ENCODE data around the gene CCDC27. TPM values are rescaled to one million over a fixed set of nuclear protein-coding genes. Genes with fewer than 3 reads are reported as not detected.

Gene CCDC27
- total and polyA plus RNA-seq, 3 experiments from 2014 or later = not detected

GRCh38 chr1:3775490-3776230 is 23.4 kb downstream of the CCDC27 start:
- H3K36me3 Mint-ChIP-seq = peaks cover 7 to 22% (median 8%) of the 10 kb centered on the region in 3 donors
- peak overlapping the region in 1 of 7 donors; percentile 71 for H3K4me3 Mint-ChIP-seq
- CTCF ChIA-PET = interaction anchor here (0.6 to 2.0 kb wide), 11 partner anchors 9 to 323 kb away, joined by 3 to 8 read pairs (median 3); no protein-coding TSS in a partner anchor
- H3K9me3 ChIP-seq (ENCODE audit: low read length) = no peaks in the 10 kb centered on the region
- DNase-seq = peak; percentile 24 to 64 (median 28)
- peaks cover 12% of the 10 kb centered on the region for H3K4me1 ChIP-seq (ENCODE audit: insufficient read depth, low read length)
- H3K27me3 ChIP-seq (ENCODE audit: insufficient read depth, low read length, poor library complexity, severe bottlenecking) = no peaks in the 10 kb centered on the region
- H3K4me3 ChIP-seq (ENCODE audit: low read length) = no peak overlapping the region
- no peaks in the 10 kb centered on the region for H3K27me3 Mint-ChIP-seq
- POLR2A ChIA-PET = interaction anchor here (0.6 kb wide), 1 partner anchor 8 kb away, joined by 3 read pairs; no protein-coding TSS in a partner anchor
- peak overlapping the region in 1 of 8 donors; percentile 83 for H3K27ac Mint-ChIP-seq
- no peaks in the 10 kb centered on the region for H3K36me3 ChIP-seq (ENCODE audit: insufficient read depth, low read length)
- no peaks in the 10 kb centered on the region for H3K9me3 Mint-ChIP-seq
- H3K4me1 Mint-ChIP-seq = peaks cover 0 to 22% (median 7%) of the 10 kb centered on the region in 3 donors
- H3K27ac ChIP-seq (ENCODE audit: low read depth, low read length) = peak overlapping the region; percentile 61

GRCh38 chr1:3776231-3776961 is 24.1 kb downstream of the CCDC27 start:
- no peaks in the 10 kb centered on the region for H3K9me3 ChIP-seq (ENCODE audit: low read length)
- peak overlapping the region; percentile 61 for H3K27ac ChIP-seq (ENCODE audit: low read depth, low read length)
- Mint-ChIP-seq H3K36me3 (peaks cover 7 to 29% (median 8%) of the 10 kb centered on the region in 3 donors), H3K9me3 (no peaks in the 10 kb centered on the region), H3K4me1 (peaks cover 0 to 20% (median 7%) of the 10 kb centered on the region in 3 donors), H3K4me3 (peak overlapping the region in 2 of 7 donors; percentile 13 to 71), H3K27ac (peak overlapping the region in 2 of 8 donors; percentile 33 to 36), H3K27me3 (no peaks in the 10 kb centered on the region)
- ChIA-PET POLR2A (no interaction called here), CTCF (interaction anchor here (0.6 to 2.0 kb wide), 10 partner anchors 8 to 323 kb away, joined by 3 to 8 read pairs (median 4); no protein-coding TSS in a partner anchor)
- peaks cover 6% of the 10 kb centered on the region for H3K4me1 ChIP-seq (ENCODE audit: insufficient read depth, low read length)
- H3K36me3 ChIP-seq (ENCODE audit: insufficient read depth, low read length) = peaks cover under 1% of the 10 kb centered on the region
- DNase-seq = peak in 1 of 5 donors; percentile 39
- no peak overlapping the region for H3K4me3 ChIP-seq (ENCODE audit: low read length)
- no peaks in the 10 kb centered on the region for H3K27me3 ChIP-seq (ENCODE audit: insufficient read depth, low read length, poor library complexity, severe bottlenecking)

GRCh38 chr1:3777078-3777547 is 24.9 kb downstream of the CCDC27 start:
- H3K4me3 ChIP-seq (ENCODE audit: low read length) = no peak overlapping the region
- no peaks in the 10 kb centered on the region for H3K9me3 Mint-ChIP-seq
- peaks cover 8% of the 10 kb centered on the region for H3K36me3 ChIP-seq (ENCODE audit: insufficient read depth, low read length)
- peaks cover 7 to 36% (median 10%) of the 10 kb centered on the region in 3 donors for H3K36me3 Mint-ChIP-seq
- no peaks in the 10 kb centered on the region for H3K27me3 Mint-ChIP-seq
- H3K27ac Mint-ChIP-seq = peak overlapping the region in 3 of 8 donors; percentile 36 to 92 (median 75)
- no peaks in the 10 kb centered on the region for H3K4me1 ChIP-seq (ENCODE audit: insufficient read depth, low read length)
- no peaks in the 10 kb centered on the region for H3K9me3 ChIP-seq (ENCODE audit: low read length)
- CTCF ChIA-PET = no interaction called here
- DNase-seq = peak in 1 of 5 donors; percentile 30
- no peak overlapping the region for H3K4me3 Mint-ChIP-seq
- POLR2A ChIA-PET = no interaction called here
- peak overlapping the region; percentile 61 for H3K27ac ChIP-seq (ENCODE audit: low read depth, low read length)
- no peaks in the 10 kb centered on the region for H3K27me3 ChIP-seq (ENCODE audit: insufficient read depth, low read length, poor library complexity, severe bottlenecking)
- H3K4me1 Mint-ChIP-seq = peaks cover 0 to 14% (median 5%) of the 10 kb centered on the region in 3 donors

GRCh38 chr1:3777647-3778589 is 25.7 kb downstream of the CCDC27 start:
- peak in 1 of 5 donors; percentile 43 for DNase-seq
- peaks cover 7 to 44% (median 10%) of the 10 kb centered on the region in 3 donors for H3K36me3 Mint-ChIP-seq
- no peak overlapping the region for H3K27ac Mint-ChIP-seq
- no peaks in the 10 kb centered on the region for H3K9me3 ChIP-seq (ENCODE audit: low read length)
- H3K4me3 ChIP-seq (ENCODE audit: low read length) = no peak overlapping the region
- peaks cover 0 to 13% (median 5%) of the 10 kb centered on the region in 3 donors for H3K4me1 Mint-ChIP-seq
- no peak overlapping the region for H3K4me3 Mint-ChIP-seq
- peaks cover 15% of the 10 kb centered on the region for H3K36me3 ChIP-seq (ENCODE audit: insufficient read depth, low read length)
- POLR2A ChIA-PET = no interaction called here
- CTCF ChIA-PET = no interaction called here
- H3K27me3 Mint-ChIP-seq = no peaks in the 10 kb centered on the region
- H3K9me3 Mint-ChIP-seq = no peaks in the 10 kb centered on the region
- H3K27ac ChIP-seq (ENCODE audit: low read depth, low read length) = no peak overlapping the region
- no peaks in the 10 kb centered on the region for H3K27me3 ChIP-seq (ENCODE audit: insufficient read depth, low read length, poor library complexity, severe bottlenecking)
- no peaks in the 10 kb centered on the region for H3K4me1 ChIP-seq (ENCODE audit: insufficient read depth, low read length)

- Histone ChIP-seq H3K36me3 (ENCODE audit: insufficient read depth, low read length) (peaks cover 18% of the 10 kb centered on the region), H3K4me3 (ENCODE audit: low read length) (no peak overlapping the region), H3K27ac (ENCODE audit: low read depth, low read length) (no peak overlapping the region), H3K27me3 (ENCODE audit: insufficient read depth, low read length, poor library complexity, severe bottlenecking) (no peaks in the 10 kb centered on the region), H3K4me1 (ENCODE audit: insufficient read depth, low read length) (no peaks in the 10 kb centered on the region), H3K9me3 (ENCODE audit: low read length) (no peaks in the 10 kb centered on the region)
- no peak for DNase-seq
- Mint-ChIP-seq H3K4me1 (peaks cover 0 to 8% (median 3%) of the 10 kb centered on the region in 3 donors), H3K27me3 (no peaks in the 10 kb centered on the region), H3K9me3 (no peaks in the 10 kb centered on the region), H3K4me3 (no peak overlapping the region), H3K27ac (no peak overlapping the region), H3K36me3 (peaks cover 7 to 51% (median 10%) of the 10 kb centered on the region in 3 donors)
- CTCF ChIA-PET = no interaction called here
- POLR2A ChIA-PET = no interaction called here
Measured at GRCh38 chr1:3778590-3779264, 26.5 kb downstream of the CCDC27 start.

- peaks cover 7 to 58% (median 10%) of the 10 kb centered on the region in 3 donors for H3K36me3 Mint-ChIP-seq
- Histone ChIP-seq H3K36me3 (ENCODE audit: insufficient read depth, low read length) (peaks cover 24% of the 10 kb centered on the region), H3K27me3 (ENCODE audit: insufficient read depth, low read length, poor library complexity, severe bottlenecking) (no peaks in the 10 kb centered on the region), H3K4me3 (ENCODE audit: low read length) (no peak overlapping the region), H3K9me3 (ENCODE audit: low read length) (no peaks in the 10 kb centered on the region), H3K27ac (ENCODE audit: low read depth, low read length) (no peak overlapping the region), H3K4me1 (ENCODE audit: insufficient read depth, low read length) (no peaks in the 10 kb centered on the region)
- H3K4me3 Mint-ChIP-seq = no peak overlapping the region
- peaks cover 0 to 8% (median 3%) of the 10 kb centered on the region in 3 donors for H3K4me1 Mint-ChIP-seq
- H3K27me3 Mint-ChIP-seq = no peaks in the 10 kb centered on the region
- POLR2A ChIA-PET = no interaction called here
- H3K27ac Mint-ChIP-seq = no peak overlapping the region
- no peak for DNase-seq
- no peaks in the 10 kb centered on the region for H3K9me3 Mint-ChIP-seq
- CTCF ChIA-PET = no interaction called here
Measured at GRCh38 chr1:3779265-3779911, 27.1 kb downstream of the CCDC27 start.

- DNase-seq = no peak
- H3K27me3 Mint-ChIP-seq = no peaks in the 10 kb centered on the region
- H3K27me3 ChIP-seq (ENCODE audit: insufficient read depth, low read length, poor library complexity, severe bottlenecking) = no peaks in the 10 kb centered on the region
- POLR2A ChIA-PET = no interaction called here
- no peaks in the 10 kb centered on the region for H3K9me3 Mint-ChIP-seq
- no peak overlapping the region for H3K4me3 Mint-ChIP-seq
- CTCF ChIA-PET = no interaction called here
- H3K4me1 ChIP-seq (ENCODE audit: insufficient read depth, low read length) = no peaks in the 10 kb centered on the region
- H3K4me3 ChIP-seq (ENCODE audit: low read length) = no peak overlapping the region
- peak overlapping the region in 1 of 8 donors; percentile 39 for H3K27ac Mint-ChIP-seq
- H3K36me3 ChIP-seq (ENCODE audit: insufficient read depth, low read length) = peaks cover 24% of the 10 kb centered on the region
- H3K9me3 ChIP-seq (ENCODE audit: low read length) = no peaks in the 10 kb centered on the region
- peaks cover 7 to 63% (median 10%) of the 10 kb centered on the region in 3 donors for H3K36me3 Mint-ChIP-seq
- H3K4me1 Mint-ChIP-seq = peaks cover 0 to 8% (median 3%) of the 10 kb centered on the region in 3 donors
- H3K27ac ChIP-seq (ENCODE audit: low read depth, low read length) = no peak overlapping the region
Measured at GRCh38 chr1:3779912-3780416, 27.7 kb downstream of the CCDC27 start.
